AG04449 (cell line): Measurements from ENCODE around the gene NDUFS3.

Experiments used
- CTCF ChIA-PET: fragments of 350-600 bp; formaldehyde crosslinking; extraction: SDS; loops from one replicate; lab custom pipeline; 2021; ENCODE audit warnings: antibody characterized with exemption; lab: Yijun Ruan, JAX
- POLR2A ChIA-PET: fragments of 400-600, 350-600 bp; formaldehyde crosslinking; extraction: SDS; loops from one replicate; lab custom pipeline; 2020; ENCODE audit warnings: antibody characterized with exemption, inconsistent platforms; lab: Yijun Ruan, JAX
- DNase-seq: peaks from one replicate; pipeline ENCODE4 v3.0.0-alpha.2; 2010; ENCODE audit warnings: low read depth, low spot score
- H3K4me3 ChIP-seq: 2 replicates; pipeline ENCODE4 v1.5.1; 2011; ENCODE audit warnings: low read depth, mild to moderate bottlenecking, control low read depth, low read length
- CTCF ChIP-seq: IDR thresholded peaks from one replicate; pipeline ENCODE4 v1.5.1; 2011; ENCODE audit warnings: mild to moderate bottlenecking, moderate library complexity, low read length, control low read depth, inconsistent platforms; ENCODE audit not compliant: insufficient read depth; ENCODE audit errors: missing control alignments

Gene NDUFS3

GRCh38 chr11:47565340-47566148 lies 13.3 kb upstream of the NDUFS3 start, which contains the start of gene PTPMT1:
Gene PTPMT1 (plus strand): TSS chr11:47565599. CDS start chr11:47565623, 24 bp downstream.
- no peak for TF ChIP-seq CTCF
- DNase-seq, result no peak
- ChIA-PET POLR2A (interaction anchor here (0.9 to 1.4 kb wide), 4 partner anchors 10 to 26 kb away, joined by 3 to 5 read pairs (median 4); partner anchors contain the start of genes KBTBD4 and NDUFS3), CTCF (interaction anchor here (1.1 to 10.0 kb wide), 5 partner anchors 12 to 112 kb away, joined by 3 to 95 read pairs (median 3); partner anchors contain the start of gene CELF1)
- H3K4me3 ChIP-seq, result peak within 1 kb of the TSS; percentile 74

GRCh38 chr11:47566149-47566698 lies 12.7 kb upstream of the NDUFS3 start:
- CTCF ChIA-PET, result interaction anchor here (1.1 to 10.0 kb wide), 3 partner anchors 12 to 112 kb away, joined by 3 to 95 read pairs (median 3); partner anchors contain the start of gene CELF1
- no peak for TF ChIP-seq CTCF
- H3K4me3 ChIP-seq, result peak overlapping the region; percentile 74
- no peak for DNase-seq
- POLR2A ChIA-PET, result interaction anchor here (1.2 kb wide), 1 partner anchor 10 kb away, joined by 5 read pairs; no protein-coding TSS in a partner anchor

- DNase-seq, result no peak
- ChIA-PET POLR2A (no interaction called here), CTCF (interaction anchor here (1.3 to 10.0 kb wide), 3 partner anchors 8 to 16 kb away, joined by 5 to 95 read pairs (median 5); partner anchors contain the start of gene CELF1)
- no peak overlapping the region for H3K4me3 ChIP-seq
- no peak for TF ChIP-seq CTCF
These were observed 9.2 kb upstream of the NDUFS3 start for GRCh38 chr11:47569646-47570045.

- ChIA-PET POLR2A (no interaction called here), CTCF (interaction anchor here (1.2 to 10.0 kb wide), 3 partner anchors 8 to 17 kb away, joined by 5 to 95 read pairs (median 5); partner anchors contain the start of genes CELF1, KBTBD4 and NDUFS3)
These were observed 8.1 kb upstream of the NDUFS3 start for GRCh38 chr11:47570651-47571356.

GRCh38 chr11:47571357-47571729 lies 7.5 kb upstream of the NDUFS3 start:
- ChIA-PET CTCF (interaction anchor here (10.0 kb wide), 1 partner anchor 17 kb away, joined by 95 read pairs; the partner anchor contains the start of gene CELF1), POLR2A (no interaction called here)
- DNase-seq, result no peak
- TF ChIP-seq CTCF, result no peak
- no peak overlapping the region for H3K4me3 ChIP-seq

More at GRCh38 chr11:47570651-47571356, 8.1 kb upstream of the NDUFS3 start:
- no peak overlapping the region for H3K4me3 ChIP-seq
- no peak for DNase-seq
- TF ChIP-seq CTCF, result no peak
